HFFc6 (cell line): ENCODE measurements around the gene AGBL3. TPM values are rescaled to one million over a fixed set of nuclear protein-coding genes. Genes with fewer than 3 reads are reported as not detected.

ENCODE experiments used
- DNase-seq: peaks from one replicate; pipeline ENCODE4 v3.0.0-alpha.2; 2018
- H3K27ac Mint-ChIP-seq: 2 replicates; pipeline ENCODE4 v1.8.0; 2020; ENCODE audit warnings: mild to moderate bottlenecking, mixed read lengths
- H3K27me3 Mint-ChIP-seq: 2 replicates; pipeline ENCODE4 v1.8.0; 2021; ENCODE audit warnings: mild to moderate bottlenecking, moderate library complexity, mixed read lengths; ENCODE audit not compliant: insufficient read depth
- H3K36me3 Mint-ChIP-seq: 2 replicates; pipeline ENCODE4 v1.8.0; 2021; ENCODE audit warnings: low read depth, mixed read lengths
- H3K4me1 Mint-ChIP-seq: 2 replicates; pipeline ENCODE4 v1.8.0; 2020; ENCODE audit warnings: low read depth, mixed read lengths
- H3K4me3 Mint-ChIP-seq: 2 replicates; pipeline ENCODE4 v1.8.0; 2020; ENCODE audit warnings: mild to moderate bottlenecking, moderate library complexity, mixed read lengths
- H3K9me3 Mint-ChIP-seq: 2 replicates; pipeline ENCODE4 v1.8.0; 2020; ENCODE audit warnings: mild to moderate bottlenecking, mixed read lengths
- CTCF ChIP-seq: fragments of 200-600 bp; sonication (generic); IDR thresholded peaks from 2 replicates; pipeline ENCODE4 v1.5.0; 2021; ENCODE audit warnings: antibody characterized with exemption, mild to moderate bottlenecking
- total RNA-seq, 6 experiments: library from RNA; stranded (reverse); fragmentation: NEBNext Ultra II Directional; extraction: Animal tissue kit (Norgen Biotek cat#: 25700); gene quantifications; 2 replicates in 1 of 6; 3 replicates in 5 of 6; pipeline ENCODE4 v1.2.3, GENCODE V29; 2021

Gene AGBL3
- total RNA-seq, 6 experiments from 2014 or later: 0.38 to 0.76 (median 0.68) TPM

DNA sequence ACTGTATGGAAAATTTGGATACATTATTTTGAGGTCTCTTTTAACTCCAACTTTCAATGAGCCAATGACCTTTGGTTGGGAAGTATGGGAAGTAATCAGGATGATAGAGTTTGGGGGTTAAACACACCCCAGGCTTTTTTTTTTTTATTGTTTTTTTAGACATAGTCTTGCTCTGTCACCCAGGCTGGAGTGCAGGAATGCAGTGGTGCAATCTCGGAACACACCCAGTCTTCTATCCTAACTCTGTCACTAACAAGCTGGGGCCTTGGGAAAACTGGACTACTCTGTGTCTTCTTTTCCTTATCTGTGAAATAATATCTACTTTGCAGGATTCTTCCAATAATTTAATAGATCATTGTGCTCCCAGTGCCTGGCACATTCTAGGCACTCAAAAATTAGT is 37.6 kb upstream of the AGBL3 start:
- Mint-ChIP-seq H3K36me3 (peaks cover 71% of the 10 kb centered on the region), H3K27me3 (peaks cover 74% of the 10 kb centered on the region), H3K4me1 (peaks cover 49% of the 10 kb centered on the region), H3K9me3 (peaks cover 28% of the 10 kb centered on the region; the same call in 1 of the 2 replicates), H3K27ac (peak overlapping the region; percentile 75), H3K4me3 (peak overlapping the region; percentile 70)
- DNase-seq: peak; percentile 48
- TF ChIP-seq CTCF: no peak

GRCh38 chr7:134949171-134949570 is 37.1 kb upstream of the AGBL3 start:
- H3K36me3 Mint-ChIP-seq: peaks cover 71% of the 10 kb centered on the region
- no peak for DNase-seq
- H3K4me1 Mint-ChIP-seq: peaks cover 49% of the 10 kb centered on the region

GRCh38 chr7:134954197-134955082 is 31.9 kb upstream of the AGBL3 start:
- peak; percentile 72 for TF ChIP-seq CTCF
- Mint-ChIP-seq H3K27me3 (peaks cover 78% of the 10 kb centered on the region), H3K27ac (peak overlapping the region; percentile 44), H3K4me3 (peak overlapping the region; percentile 40; the same call in 1 of the 2 replicates), H3K36me3 (peaks cover 56% of the 10 kb centered on the region), H3K4me1 (peaks cover 14% of the 10 kb centered on the region), H3K9me3 (peaks cover 36% of the 10 kb centered on the region; the same call in 1 of the 2 replicates)
- no peak for DNase-seq

More at GRCh38 chr7:134949171-134949570, 37.1 kb upstream of the AGBL3 start:
- peak overlapping the region; percentile 75 for H3K27ac Mint-ChIP-seq
- no peak for TF ChIP-seq CTCF
- H3K4me3 Mint-ChIP-seq: peak overlapping the region; percentile 70
- peaks cover 72% of the 10 kb centered on the region for H3K27me3 Mint-ChIP-seq
- H3K9me3 Mint-ChIP-seq: peaks cover 28% of the 10 kb centered on the region; the same call in 1 of the 2 replicates

GRCh38 chr7:134957005-134957404 is 29.3 kb upstream of the AGBL3 start:
- Mint-ChIP-seq H3K36me3 (peaks cover 52% of the 10 kb centered on the region), H3K27me3 (peaks cover 61% of the 10 kb centered on the region), H3K4me3 (no peak overlapping the region; the same call in 1 of the 2 replicates), H3K27ac (peak overlapping the region; percentile 64; the same call in 1 of the 2 replicates), H3K4me1 (peaks cover 12% of the 10 kb centered on the region; the same call in 1 of the 2 replicates), H3K9me3 (peaks cover 26% of the 10 kb centered on the region; the same call in 1 of the 2 replicates)
- no peak for TF ChIP-seq CTCF
- no peak for DNase-seq

- peak overlapping the region; percentile 55; the same call in 1 of the 2 replicates for H3K4me3 Mint-ChIP-seq
- peaks cover 43% of the 10 kb centered on the region; the same call in 1 of the 2 replicates for H3K9me3 Mint-ChIP-seq
- DNase-seq: no peak
- peak overlapping the region; percentile 65 for H3K27ac Mint-ChIP-seq
- peaks cover 71% of the 10 kb centered on the region for H3K36me3 Mint-ChIP-seq
- H3K4me1 Mint-ChIP-seq: peaks cover 12% of the 10 kb centered on the region; the same call in 1 of the 2 replicates
- TF ChIP-seq CTCF: no peak
- H3K27me3 Mint-ChIP-seq: peaks cover 67% of the 10 kb centered on the region
Measured at GRCh38 chr7:134959810-134960209, 26.5 kb upstream of the AGBL3 start.
